K562 (cell line): ENCODE data around the gene ARID3A. TPM values are rescaled to one million over a fixed set of nuclear protein-coding genes. Genes with fewer than 3 reads are reported as not detected.
A peak's percentile ranks its signal among the peaks of the same experiment; 100 is the strongest.

Experiments
- CAMTA2 ChIP-seq: fragments of 250-450 bp; sonication (Bioruptor Pico); conservative IDR thresholded peaks from 2 replicates; pipeline ENCODE4 v1.5.1; 2022
- CHD4 ChIP-seq: fragments of 200-600 bp; sonication (generic); IDR thresholded peaks from 3 replicates; pipeline ENCODE4 v1.6.1; 2012; ENCODE audit warnings: low read depth, mild to moderate bottlenecking, mixed read lengths, low read length, inconsistent platforms; ENCODE audit not compliant: insufficient read depth, insufficient replicate concordance, poor library complexity, severe bottlenecking
- DPF2 ChIP-seq: fragments of 450-650 bp; IDR thresholded peaks from 2 replicates; pipeline ENCODE4 v1.6.1; 2016
- ERF ChIP-seq: fragments of 450-650 bp; formaldehyde crosslinking; IDR thresholded peaks from 2 replicates; pipeline ENCODE4 v1.4.0; 2020; ENCODE audit warnings: mild to moderate bottlenecking, mixed read lengths
- FOSL1 ChIP-seq: fragments of 200-800 bp; sonication (Bioruptor generic); conservative IDR thresholded peaks from 2 replicates; pipeline ENCODE4 v1.6.1; 2016; ENCODE audit warnings: missing genetic modification characterization, missing compliant biosample characterization
- FOXJ3 ChIP-seq: sonication (generic); formaldehyde crosslinking; IDR thresholded peaks from 2 replicates; pipeline ENCODE4 v1.4.0; 2020; ENCODE audit warnings: mild to moderate bottlenecking, missing genetic modification reagents
- FOXM1 ChIP-seq, 2 experiments: fragments of 450-650 bp in 1 of 2; sonication (generic) in 1 of 2; formaldehyde crosslinking in 1 of 2; IDR thresholded peaks; 2 replicates each; pipeline versions ENCODE4 v1.6.1 to v1.9.0; 2017 to 2022; ENCODE audit warnings: low read depth in 2 of 2, mild to moderate bottlenecking in 2 of 2, missing genetic modification reagents in 1 of 2, moderate library complexity in 1 of 2
- GATAD2A ChIP-seq: fragments of 450-650 bp; IDR thresholded peaks from 2 replicates; pipeline ENCODE4 v1.6.1; 2017
- LARP7 ChIP-seq: fragments of 450-650 bp; IDR thresholded peaks from 2 replicates; pipeline ENCODE4 v1.6.1; 2016
- MEF2D ChIP-seq: conservative IDR thresholded peaks from 2 replicates; pipeline ENCODE4 v1.6.1; 2016; ENCODE audit warnings: low read depth, missing genetic modification characterization, missing compliant biosample characterization
- MTA3 ChIP-seq: fragments of 450-650 bp; formaldehyde crosslinking; IDR thresholded peaks from 2 replicates; pipeline ENCODE4 v1.6.1; 2017; ENCODE audit warnings: mild to moderate bottlenecking, borderline replicate concordance
- MYC ChIP-seq, 2 experiments: fragments of 250-450 bp in 1 of 2; sonication (Bioruptor Pico) in 1 of 2; IDR thresholded peaks; 2 replicates each; pipeline versions ENCODE4 v1.5.1 to v1.6.1; 2012 to 2021; ENCODE audit warnings: low read depth in 2 of 2, borderline replicate concordance in 1 of 2, improper control_type of control experiment in 1 of 2, low read length in 1 of 2, mild to moderate bottlenecking in 1 of 2, moderate library complexity in 1 of 2
- NFE2L1 ChIP-seq: fragments of 450-650 bp; IDR thresholded peaks from 2 replicates; pipeline ENCODE4 v1.6.1; 2016; ENCODE audit warnings: missing genetic modification characterization, low read depth, mild to moderate bottlenecking, missing compliant biosample characterization, moderate library complexity, borderline replicate concordance
- NR2C1 ChIP-seq, 2 experiments: fragments of 450-650 bp; IDR thresholded peaks; 2 replicates each; pipeline ENCODE4 v1.6.1; 2017; ENCODE audit warnings: mild to moderate bottlenecking in 2 of 2, antibody characterized with exemption in 1 of 2, inconsistent platforms in 1 of 2, missing compliant biosample characterization in 1 of 2, missing genetic modification characterization in 1 of 2
- PPARD ChIP-seq: fragments of 250-450 bp; sonication (Bioruptor Pico); IDR thresholded peaks from 2 replicates; pipeline ENCODE4 v1.8.0; 2022; ENCODE audit warnings: inconsistent platforms, mild to moderate bottlenecking, moderate library complexity
- RUNX1 ChIP-seq: sonication (generic); IDR thresholded peaks from 2 replicates; pipeline ENCODE4 v1.6.1; 2016; ENCODE audit warnings: antibody characterized with exemption, low read depth
- SMARCA4 ChIP-seq: fragments of 450-650 bp; IDR thresholded peaks from 2 replicates; pipeline ENCODE4 v1.6.1; 2016
- TGIF2 ChIP-seq: sonication (generic); formaldehyde crosslinking; IDR thresholded peaks from 2 replicates; pipeline ENCODE4 v1.8.1; 2022; ENCODE audit warnings: mild to moderate bottlenecking, missing genetic modification reagents, moderate library complexity
- YY1 ChIP-seq, 3 experiments: IDR thresholded peaks; 2 replicates each; pipeline ENCODE4 v1.6.1; 2011; ENCODE audit warnings: low read length in 2 of 3, mild to moderate bottlenecking in 2 of 3, moderate library complexity in 2 of 3, borderline replicate concordance in 1 of 3, control low read depth in 1 of 3, low read depth in 1 of 3; ENCODE audit not compliant: insufficient read depth in 3 of 3, insufficient replicate concordance in 2 of 3, control insufficient read depth in 1 of 3, insufficient read length in 1 of 3; ENCODE audit errors: extremely low read depth in 1 of 3
- ZKSCAN1 ChIP-seq: fragments of 150-350 bp; IDR thresholded peaks from 2 replicates; pipeline ENCODE4 v1.6.1; 2016; ENCODE audit warnings: low read depth, low read length
- ZNF253 ChIP-seq: fragments of 250-450 bp; sonication (Bioruptor Pico); conservative IDR thresholded peaks from 2 replicates; pipeline ENCODE4 v1.6.1; 2021; ENCODE audit warnings: mild to moderate bottlenecking
- polyA plus RNA-seq, 8 experiments: library from polyadenylated mRNA; depleted of rRNA in 4 of 8; stranded (reverse) in 5 of 8; unstranded in 3 of 8; fragments of >200 nt; fragmentation: Nextera tagmentation in 2 of 8; fragmentation: Illumina TruSeq in 1 of 8; extraction: Ambion mirVana in 2 of 8; extraction: Trizol in 1 of 8; gene quantifications; 2 replicates each; pipeline versions ENCODE4 v1.2.1 to v1.2.3, GENCODE V29; 2011 to 2014; ENCODE audit warnings: inconsistent platforms in 1 of 8, missing spikeins in 1 of 8
- total RNA-seq, 7 experiments: library from RNA; depleted of rRNA in 6 of 7; stranded (reverse); fragments of >200 nt in 6 of 7; fragmentation: Illumina TruSeq in 2 of 7; extraction: Trizol in 2 of 7; gene quantifications; 2 replicates each; pipeline versions ENCODE4 v1.2.1 to v1.2.3, GENCODE V29; 2011 to 2021; ENCODE audit warnings: low replicate concordance in 1 of 7
- TF ChIP-seq, protein P1 (sequence below): sonication (generic); formaldehyde crosslinking; IDR thresholded peaks from 2 replicates; pipeline ENCODE4 v1.8.0; 2022; ENCODE audit warnings: mild to moderate bottlenecking, missing genetic modification reagents
- TF ChIP-seq, protein P2 (sequence below): IDR thresholded peaks from 2 replicates; pipeline ENCODE4 v1.6.1; 2011; ENCODE audit not compliant: insufficient read length; ENCODE audit errors: extremely low read depth
- TF ChIP-seq, protein P3 (sequence below): sonication (generic); formaldehyde crosslinking; IDR thresholded peaks from 2 replicates; pipeline ENCODE4 v1.8.0; 2022; ENCODE audit warnings: mild to moderate bottlenecking, missing genetic modification reagents, borderline replicate concordance

ARID3A gene
- total and polyA plus RNA-seq, 9 of the 15 experiments (the other 6 are each of a cell fraction or from before 2014, with no cell fraction given) = 1.4 to 118 (median 31.2) TPM

DNA sequence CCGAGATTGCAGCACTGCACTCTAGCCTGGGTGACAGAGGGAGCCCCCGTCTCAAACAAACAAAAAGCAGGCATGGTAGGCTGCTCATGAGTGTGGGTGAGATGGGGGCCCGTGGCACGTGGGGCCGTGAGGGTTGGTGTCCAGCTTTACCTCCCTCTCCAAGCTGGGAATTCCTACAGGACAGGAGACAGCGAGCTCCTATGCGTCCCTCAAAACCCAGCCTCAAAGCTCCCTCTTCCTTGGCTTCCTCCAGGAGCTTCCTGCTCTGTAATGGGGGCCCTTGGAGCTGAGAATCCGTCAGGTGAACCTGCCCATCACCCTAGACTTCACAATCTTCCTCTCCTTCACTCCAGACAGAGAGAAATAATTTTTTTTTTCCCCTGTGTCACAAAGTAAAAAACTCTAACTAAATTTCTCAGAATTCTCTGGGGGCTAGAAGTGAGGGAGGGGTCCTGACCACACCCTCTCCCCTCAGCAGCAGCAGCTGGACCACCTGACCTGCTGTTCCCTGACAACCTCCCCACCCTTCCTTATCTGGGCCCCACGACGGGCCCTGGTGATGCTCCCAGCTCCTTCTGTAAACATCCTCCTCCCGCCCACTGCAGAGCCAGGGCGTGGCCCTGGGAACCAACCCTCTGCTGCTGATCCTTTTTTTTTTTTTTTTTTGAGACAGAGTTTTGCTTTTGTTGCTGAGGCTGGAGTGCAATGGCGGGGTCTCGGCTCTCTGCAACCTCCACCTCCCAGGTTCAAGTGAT, 36.2 kb downstream of the ARID3A start (continued):
- TF ChIP-seq ERF (CRISPR knock-in tag) (no peak), DPF2 (peak; percentile 87), MTA3 (no peak), MYC (IDR thresholded peaks at IDR 0.05; ENCODE audit: low read depth, low read length) (no peak), MYC (CRISPR knock-in tag; IDR thresholded peaks at IDR 0.05; ENCODE audit: borderline replicate concordance, low read depth) (no peak), YY1 (IDR thresholded peaks at IDR 0.05; ENCODE audit: borderline replicate concordance in 1 of 3, control insufficient read depth in 1 of 3, extremely low read depth in 1 of 3, insufficient read depth in 3 of 3, insufficient read length in 1 of 3, insufficient replicate concordance in 2 of 3, low read depth in 1 of 3, low read length in 2 of 3) (no peak), NR2C1 (IDR thresholded peaks at IDR 0.05) (no peak), NR2C1 (tag; IDR thresholded peaks at IDR 0.05) (no peak), FOSL1 (tag) (no peak), RUNX1 (no peak), FOXM1 (IDR thresholded peaks at IDR 0.05; ENCODE audit: low read depth) (no peak), FOXM1 (CRISPR knock-in tag; IDR thresholded peaks at IDR 0.05; ENCODE audit: low read depth) (no peak), MEF2D (tag) (no peak), GATAD2A (no peak; the same call in 1 of the 2 replicates), CHD4 (no peak), ZNF253 (CRISPR knock-in tag) (no peak), PPARD (CRISPR knock-in tag) (no peak), ZKSCAN1 (no peak), TGIF2 (CRISPR knock-in tag) (no peak), FOXJ3 (CRISPR knock-in tag) (no peak), SMARCA4 (peak; percentile 76), LARP7 (no peak), NFE2L1 (tag) (no peak), CAMTA2 (CRISPR knock-in tag) (no peak)
- TF ChIP-seq, protein P1, sequence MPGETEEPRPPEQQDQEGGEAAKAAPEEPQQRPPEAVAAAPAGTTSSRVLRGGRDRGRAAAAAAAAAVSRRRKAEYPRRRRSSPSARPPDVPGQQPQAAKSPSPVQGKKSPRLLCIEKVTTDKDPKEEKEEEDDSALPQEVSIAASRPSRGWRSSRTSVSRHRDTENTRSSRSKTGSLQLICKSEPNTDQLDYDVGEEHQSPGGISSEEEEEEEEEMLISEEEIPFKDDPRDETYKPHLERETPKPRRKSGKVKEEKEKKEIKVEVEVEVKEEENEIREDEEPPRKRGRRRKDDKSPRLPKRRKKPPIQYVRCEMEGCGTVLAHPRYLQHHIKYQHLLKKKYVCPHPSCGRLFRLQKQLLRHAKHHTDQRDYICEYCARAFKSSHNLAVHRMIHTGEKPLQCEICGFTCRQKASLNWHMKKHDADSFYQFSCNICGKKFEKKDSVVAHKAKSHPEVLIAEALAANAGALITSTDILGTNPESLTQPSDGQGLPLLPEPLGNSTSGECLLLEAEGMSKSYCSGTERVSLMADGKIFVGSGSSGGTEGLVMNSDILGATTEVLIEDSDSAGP (CRISPR knock-in tag) = no peak
- TF ChIP-seq, protein P2, sequence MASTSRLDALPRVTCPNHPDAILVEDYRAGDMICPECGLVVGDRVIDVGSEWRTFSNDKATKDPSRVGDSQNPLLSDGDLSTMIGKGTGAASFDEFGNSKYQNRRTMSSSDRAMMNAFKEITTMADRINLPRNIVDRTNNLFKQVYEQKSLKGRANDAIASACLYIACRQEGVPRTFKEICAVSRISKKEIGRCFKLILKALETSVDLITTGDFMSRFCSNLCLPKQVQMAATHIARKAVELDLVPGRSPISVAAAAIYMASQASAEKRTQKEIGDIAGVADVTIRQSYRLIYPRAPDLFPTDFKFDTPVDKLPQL = no peak
- TF ChIP-seq, protein P3, sequence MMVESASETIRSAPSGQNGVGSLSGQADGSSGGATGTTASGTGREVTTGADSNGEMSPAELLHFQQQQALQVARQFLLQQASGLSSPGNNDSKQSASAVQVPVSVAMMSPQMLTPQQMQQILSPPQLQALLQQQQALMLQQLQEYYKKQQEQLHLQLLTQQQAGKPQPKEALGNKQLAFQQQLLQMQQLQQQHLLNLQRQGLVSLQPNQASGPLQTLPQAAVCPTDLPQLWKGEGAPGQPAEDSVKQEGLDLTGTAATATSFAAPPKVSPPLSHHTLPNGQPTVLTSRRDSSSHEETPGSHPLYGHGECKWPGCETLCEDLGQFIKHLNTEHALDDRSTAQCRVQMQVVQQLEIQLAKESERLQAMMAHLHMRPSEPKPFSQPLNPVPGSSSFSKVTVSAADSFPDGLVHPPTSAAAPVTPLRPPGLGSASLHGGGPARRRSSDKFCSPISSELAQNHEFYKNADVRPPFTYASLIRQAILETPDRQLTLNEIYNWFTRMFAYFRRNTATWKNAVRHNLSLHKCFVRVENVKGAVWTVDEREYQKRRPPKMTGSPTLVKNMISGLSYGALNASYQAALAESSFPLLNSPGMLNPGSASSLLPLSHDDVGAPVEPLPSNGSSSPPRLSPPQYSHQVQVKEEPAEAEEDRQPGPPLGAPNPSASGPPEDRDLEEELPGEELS (CRISPR knock-in tag) = no peak
